RCC 7860 (cell line): ENCODE data around the gene OTOR.

Experiments used
- DNase-seq: peaks from one replicate; pipeline ENCODE4 v3.0.0-alpha.2; 2015; ENCODE audit warnings: low spot score
- FAIRE-seq: peaks from 2 replicates; lab custom pipeline; 2012; peaks lifted over from hg19 to GRCh38; lab: Jason Lieb, UNC

The OTOR gene

DNA sequence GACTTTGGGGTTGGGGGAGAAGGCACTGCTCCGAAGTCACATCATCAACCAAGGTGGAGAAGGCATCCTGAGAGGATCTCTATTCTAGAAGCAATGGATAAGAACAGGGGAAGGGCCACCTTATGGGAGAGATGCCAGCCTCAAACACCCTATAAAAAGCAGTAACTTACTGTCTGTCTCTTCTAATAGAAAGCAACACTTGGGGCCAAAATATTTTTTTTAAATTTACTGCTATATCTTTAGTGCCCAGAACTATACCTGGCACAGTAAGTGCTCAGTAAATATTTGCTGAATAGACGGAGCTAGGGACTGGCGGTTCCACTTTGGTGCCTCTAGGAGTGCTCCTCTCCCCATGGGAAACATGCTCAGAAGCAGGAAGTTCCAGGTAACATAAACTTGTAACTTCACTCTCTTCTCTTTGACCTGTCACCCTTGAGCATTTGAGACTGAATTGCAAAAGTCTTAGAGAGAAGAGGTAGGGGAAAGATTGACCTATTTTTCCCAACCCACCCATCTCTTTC lies 807 bp upstream of the OTOR start:
- no peak for FAIRE-seq
- no peak for DNase-seq

- FAIRE-seq: no peak
- no peak for DNase-seq
Observed at GRCh38 chr20:16749573-16749972, 1.4 kb downstream of the OTOR start.

- FAIRE-seq: no peak
- no peak for DNase-seq
Observed at GRCh38 chr20:16752082-16752481, 3.9 kb downstream of the OTOR start.

DNA sequence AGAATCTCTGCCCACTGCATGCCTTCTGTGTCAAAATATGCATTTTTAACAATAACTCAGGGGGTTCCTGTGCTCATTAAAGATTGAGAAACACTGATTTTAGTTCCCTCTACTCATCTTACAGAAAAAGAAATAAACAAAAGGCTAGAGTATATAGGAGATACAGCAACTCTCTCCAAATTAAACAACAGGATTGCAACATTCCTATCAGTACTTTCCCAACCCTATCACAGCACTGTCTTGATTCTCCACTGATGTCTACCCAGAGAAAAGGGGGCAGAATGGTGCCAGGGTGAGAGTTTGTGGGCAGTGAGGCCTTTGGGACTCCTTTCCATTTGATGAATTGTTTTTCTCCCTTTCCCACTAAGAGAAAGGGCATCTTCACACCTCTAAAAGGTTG lies 4.7 kb downstream of the OTOR start:
- DNase-seq: no peak
- FAIRE-seq: no peak

GRCh38 chr20:16758454-16759180 lies 10.5 kb downstream of the OTOR start:
- DNase-seq: no peak
- no peak for FAIRE-seq

DNA sequence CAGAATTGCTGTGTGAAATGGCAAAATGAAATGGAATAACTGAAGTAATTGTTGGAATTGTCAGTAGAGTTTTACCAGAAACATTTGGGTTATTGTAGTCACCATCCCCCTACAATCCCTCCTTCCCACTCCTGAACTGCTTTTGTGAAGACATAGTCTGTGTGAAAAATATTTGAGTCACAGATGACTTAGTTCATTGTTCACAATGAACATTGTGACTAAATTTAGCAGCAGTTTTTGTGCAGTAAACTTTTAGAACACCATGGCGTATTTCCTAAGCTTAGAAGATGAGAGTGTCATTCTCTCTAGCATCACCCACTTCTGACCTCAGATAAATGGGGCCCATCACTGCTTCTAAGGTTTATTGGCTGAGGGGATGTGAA lies 11.0 kb downstream of the OTOR start:
- DNase-seq (no peak), FAIRE-seq (no peak)

DNA sequence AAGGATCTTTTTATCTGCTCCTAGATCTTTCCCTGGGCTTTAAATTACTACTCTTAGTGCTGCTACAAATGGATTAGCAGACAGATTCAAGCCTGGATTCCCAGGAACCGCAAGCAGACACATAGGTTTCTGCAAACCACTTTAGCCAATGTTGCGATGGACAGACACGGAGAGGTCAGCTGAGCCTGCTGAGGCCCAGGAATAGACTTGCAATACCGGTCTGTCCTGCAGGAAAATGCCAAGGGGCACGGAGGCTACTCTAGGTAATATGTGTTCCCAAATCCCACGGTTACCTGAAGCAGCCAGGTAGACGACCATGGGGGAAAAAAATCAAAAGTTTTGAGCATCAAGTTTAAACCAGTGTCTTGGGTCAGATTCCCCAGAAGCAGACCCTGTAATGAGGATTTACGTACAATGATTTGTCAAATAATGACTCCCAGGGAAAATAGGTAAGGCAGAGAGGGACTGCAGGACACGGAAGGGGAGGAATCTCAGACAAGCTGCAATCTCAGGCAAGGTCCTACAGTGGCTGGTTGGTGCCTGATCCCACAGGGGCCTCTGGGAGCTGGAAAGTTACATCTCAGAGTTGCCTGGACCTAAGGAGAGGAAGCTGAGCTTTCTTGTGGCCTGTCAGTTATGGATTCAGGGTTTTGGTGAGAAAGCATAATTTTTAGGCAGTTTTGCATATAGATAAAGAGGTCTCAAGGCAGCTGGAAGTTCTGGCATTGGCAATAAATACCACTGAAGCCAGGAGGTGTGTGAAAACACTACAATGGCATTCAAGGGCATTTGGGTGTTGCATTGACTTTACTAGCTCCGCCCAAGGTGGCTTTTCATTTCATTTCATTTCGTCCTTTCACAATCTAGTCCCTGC lies 12.5 kb downstream of the OTOR start:
- FAIRE-seq: no peak
- no peak for DNase-seq

DNA sequence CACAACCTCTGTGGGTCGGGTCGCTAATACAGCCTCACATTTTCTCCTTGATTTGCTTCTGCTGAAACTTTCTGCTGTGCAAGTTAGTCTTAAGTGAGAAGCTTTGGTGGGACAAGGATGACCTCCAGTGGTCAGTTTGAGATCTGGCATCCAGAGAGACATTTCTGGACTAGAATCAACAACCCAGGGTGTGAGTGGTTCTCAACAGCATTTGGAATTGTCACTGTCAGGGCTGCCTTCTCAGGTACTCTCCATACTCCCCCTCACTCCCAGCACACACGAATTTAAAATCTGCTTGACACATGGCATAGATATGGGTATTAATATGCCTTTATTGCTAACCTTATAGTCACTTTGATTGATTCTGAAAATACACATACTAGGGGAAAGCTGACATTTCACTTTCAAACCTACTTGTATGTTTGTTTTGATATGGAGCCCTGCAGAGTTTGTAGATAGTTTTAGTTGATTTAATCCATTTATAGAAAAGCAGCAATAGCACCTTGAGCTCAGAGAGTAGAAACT lies 13.2 kb downstream of the OTOR start:
- FAIRE-seq (no peak), DNase-seq (peak; percentile 27)

- no peak for DNase-seq
- FAIRE-seq: no peak
Observed at GRCh38 chr20:16764560-16764959, 16.4 kb downstream of the OTOR start.

DNA sequence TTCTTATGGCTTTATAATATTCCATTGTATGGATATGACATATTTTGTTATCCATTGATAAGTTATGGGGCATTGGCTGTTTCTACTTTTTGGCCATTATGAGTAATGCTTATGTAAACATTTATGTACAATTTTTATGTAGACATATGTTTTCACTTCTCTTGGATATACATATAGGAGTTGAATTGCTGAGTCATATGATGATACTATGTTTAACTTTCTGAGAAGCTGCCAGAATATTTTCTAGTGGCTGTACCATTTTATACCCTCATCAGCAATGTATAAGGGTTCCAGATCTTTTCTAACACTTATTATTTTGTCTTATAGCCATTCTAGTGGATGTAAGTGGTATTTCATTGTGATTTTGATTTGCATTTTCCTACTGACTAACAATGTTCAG lies 23.1 kb downstream of the OTOR start:
- DNase-seq (no peak), FAIRE-seq (no peak)

DNA sequence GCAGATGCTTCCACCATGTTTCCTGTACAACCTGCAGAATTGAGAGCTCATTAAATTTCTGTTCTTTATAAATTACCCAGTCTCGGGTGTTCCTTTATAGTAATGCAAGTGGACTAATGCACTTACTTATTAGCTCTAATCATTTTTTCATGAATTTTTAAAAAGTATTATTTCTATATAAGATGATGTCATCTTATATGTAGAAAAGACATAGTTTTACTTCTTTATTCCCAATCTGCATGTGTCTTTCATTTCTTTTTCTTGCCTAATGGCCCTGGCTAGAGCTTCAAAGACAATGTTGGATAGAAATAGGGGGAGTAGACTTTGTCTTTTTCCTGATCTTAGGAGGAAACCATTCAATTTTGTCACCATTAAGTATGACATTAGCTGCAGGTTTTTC lies 27.8 kb downstream of the OTOR start:
- no peak for DNase-seq
- no peak for FAIRE-seq

GRCh38 chr20:16777126-16777525 lies 29.0 kb downstream of the OTOR start:
- DNase-seq (no peak), FAIRE-seq (no peak)

- no peak for FAIRE-seq
- DNase-seq: no peak
Observed at GRCh38 chr20:16778159-16778558, 30.0 kb downstream of the OTOR start.

GRCh38 chr20:16781496-16781895 lies 33.3 kb downstream of the OTOR start:
- DNase-seq: no peak
- no peak for FAIRE-seq

DNA sequence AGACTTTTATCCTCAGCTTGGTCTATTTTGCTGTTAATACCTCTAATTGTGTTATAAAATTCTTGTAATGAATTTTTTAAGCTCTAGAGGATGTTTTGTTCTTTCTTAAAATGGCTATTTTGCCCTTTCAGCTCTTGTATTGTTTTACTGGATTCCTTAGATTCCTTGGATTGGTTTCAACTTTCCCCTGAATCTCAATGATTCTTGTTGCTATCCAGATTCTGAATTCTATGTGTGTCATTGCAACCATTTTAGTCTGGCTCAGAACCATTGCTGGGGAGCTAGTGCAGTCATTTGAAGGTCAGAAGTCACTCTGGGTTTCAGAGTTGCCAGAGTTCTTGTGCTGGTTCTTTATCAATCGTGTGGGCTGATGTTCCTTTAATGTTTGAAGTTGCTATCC lies 37.1 kb downstream of the OTOR start:
- FAIRE-seq (no peak), DNase-seq (no peak)
